Heart right ventricle (tissue), 16 donors: ENCODE results near the gene ZBTB12. TPM values are rescaled to one million over a fixed set of nuclear protein-coding genes. Genes with fewer than 3 reads are reported as not detected.

ENCODE experiments used
- ATAC-seq, 8 donors: fragments of 200-7000 bp; cut with Tn5 transposase; one replicate each; pipeline ENCODE4 v1.9.1; 2020; ENCODE audit warnings: mild to moderate bottlenecking in 8 of 8, moderate library complexity in 8 of 8, moderate number of reproducible peaks in 1 of 8
- DNase-seq, 2 donors: peaks; one replicate each; pipeline ENCODE4 v3.0.0-alpha.2; 2020
- H3K27ac ChIP-seq, 10 donors: fragments of 200-600 bp; sonication (generic) in 2 of 10; one replicate each; pipeline versions ENCODE4 v1.5.0 to v1.8.0; 2020 to 2022; ENCODE audit warnings: mild to moderate bottlenecking in 3 of 10
- H3K27me3 ChIP-seq, 7 donors: fragments of 200-600 bp; one replicate each; pipeline ENCODE4 v1.8.0; 2021 to 2022; ENCODE audit warnings: mild to moderate bottlenecking in 2 of 7
- H3K36me3 ChIP-seq, 9 donors: fragments of 200-600 bp; sonication (generic) in 1 of 9; one replicate each; pipeline versions ENCODE4 v1.5.0 to v1.8.0; 2020 to 2022; ENCODE audit warnings: mild to moderate bottlenecking in 2 of 9
- H3K4me1 ChIP-seq, 9 donors: fragments of 200-600 bp; sonication (generic) in 1 of 9; one replicate each; pipeline versions ENCODE4 v1.5.0 to v1.8.0; 2020 to 2022; ENCODE audit warnings: mild to moderate bottlenecking in 4 of 9
- H3K4me3 ChIP-seq, 10 donors: fragments of 200-600 bp; sonication (generic) in 2 of 10; one replicate each; pipeline versions ENCODE4 v1.5.0 to v1.8.0; 2020 to 2022; ENCODE audit warnings: mild to moderate bottlenecking in 7 of 10, moderate library complexity in 2 of 10
- H3K9me3 ChIP-seq, 11 donors: fragments of 200-600 bp in 10 of 11; sonication (generic) in 2 of 11; one replicate each; pipeline versions ENCODE4 v1.5.0 to v1.8.0; 2013 to 2022; ENCODE audit warnings: mild to moderate bottlenecking in 2 of 11, control low read depth in 1 of 11, moderate library complexity in 1 of 11
- CTCF ChIP-seq, 9 donors: fragments of 200-600 bp; sonication (generic) in 2 of 9; IDR thresholded peaks; one replicate each; pipeline versions ENCODE4 v1.5.0 to v1.8.0; 2021 to 2022; ENCODE audit warnings: antibody characterized with exemption in 9 of 9, mild to moderate bottlenecking in 5 of 9, moderate library complexity in 1 of 9
- WGBS, 2 donors: extraction: QIAGEN DNeasy Blood & Tissue Kit; methylation state at CpG; one replicate each; pipeline ENCODE4 v1.1.7; 2013; ENCODE audit warnings: inconsistent platforms in 1 of 2; 5-methylcytosine and 5-hydroxymethylcytosine counted together
- intact Hi-C, 10 donors: fragments of 100-400 bp; cut with DNase I; formaldehyde crosslinking; loops; one replicate each; pipeline versions ENCODE4 v1.11.1 to v1.14.2; 2022
- polyA plus RNA-seq, 2 donors: library from polyadenylated mRNA; stranded (reverse); fragments of 200-250 nt; gene quantifications; one replicate each; pipeline ENCODE4 v1.2.3, GENCODE V29; 2013
- total RNA-seq, 10 donors: library from RNA; stranded (reverse); fragmentation: NEBNext Ultra II Directional in 3 of 10; extraction: Animal tissue kit (Norgen Biotek cat#: 25700) in 3 of 10; gene quantifications; one replicate each; pipeline versions ENCODE4 v1.2.1 to v1.2.4, GENCODE V29; 2021 to 2023
- donor health status: Arrhythmogenic right ventricular cardiomyopathy.
- donor health status: ischemic (EF 13 %, LVEDD 7.1; RV severe dilation, severe dysfunction).
- donor health status: healthy with polysubstance abuse.
- donor health status: DM: no; HTN: yes; CAD: no.
- donor health status: DM: no; HTN: no; CAD: no.
- donor health status: ischemic (EF 25% LVEDD 6.9; RV normal size, moderate dysfunction).
- donor health status: ischemic (EF 25% LVEDD 5.7; RV mildly dilated, moderate dysfunction).
- donor health status: healthy.
- donor health status: DM: yes; HTN: yes; CAD: no.
- donor health status: Ischemic cardiomyopathy.
- donor health status: ischemic (EF 35%, LVEDD 5.7; RV mildly dilated, moderate dysfunction).
- donor health status: nonischemic (EF 11% LVEDD 7.7; RV severe dilation, severe dysfunction).
- donor health status: DM: yes; HTN: yes; CAD: no.
- donor health status: PGD.
- donor health status: ischemic (EF 29% LVEDD 5.4; RV normal size, mild dysfunction).
- donor health status: nonischemic (EF 23%, LVEDD 6.1; RV moderate dilation, normal function).

Gene ZBTB12
- total and polyA plus RNA-seq, 12 donors, result 1.5 to 4.9 (median 2.6) TPM

- no peak for TF ChIP-seq CTCF (IDR thresholded peaks at IDR 0.05)
- Histone ChIP-seq H3K27ac (no peak overlapping the region), H3K4me3 (no peak overlapping the region), H3K9me3 (no peaks in the 10 kb centered on the region), H3K36me3 (no peaks in the 10 kb centered on the region), H3K27me3 (no peaks in the 10 kb centered on the region), H3K4me1 (no peaks in the 10 kb centered on the region)
- intact Hi-C loops, result no loop called here
- WGBS, 2 donors, result 92 to 100% methylated on average over 2 of the region's 2 CpGs
- no peak for DNase-seq
- ATAC-seq, result no peak
These were observed 51.0 kb downstream of the ZBTB12 start for GRCh38 chr6:31850765-31851484.

Other genes starting within 250 kb of the ZBTB12 start
Only the 30 nearest of the 37 such genes appear.
- gene LY6G5C, start 221.0 kb downstream of the ZBTB12 start, total RNA-seq, result 1 to 10 TPM; 1.2 to 3.5 (median 1.9) TPM
- 1 to 10 TPM; 2.0 to 2.6 TPM for gene LY6G5C, start 221.0 kb downstream of the ZBTB12 start, polyA plus RNA-seq
- 10 to 100 TPM; 24.3 to 40.3 (median 28.7) TPM for gene ABHD16A, start 198.8 kb downstream of the ZBTB12 start, total RNA-seq
- 10 to 100 TPM; 28.0 to 45.2 TPM for gene ABHD16A, start 198.8 kb downstream of the ZBTB12 start, polyA plus RNA-seq
- not detected for gene LY6G6F, start 195.2 kb downstream of the ZBTB12 start, total RNA-seq
- not detected for gene LY6G6F, start 195.2 kb downstream of the ZBTB12 start, polyA plus RNA-seq
- not detected for gene LY6G6D, start 186.7 kb downstream of the ZBTB12 start, total RNA-seq
- gene LY6G6D, start 186.7 kb downstream of the ZBTB12 start, polyA plus RNA-seq, result not detected
- not detected for gene LY6G6C, start 180.3 kb downstream of the ZBTB12 start, total RNA-seq
- not detected for gene LY6G6C, start 180.3 kb downstream of the ZBTB12 start, polyA plus RNA-seq
- under 1 TPM in 7 of 10 donors, not detected in 3; 0.11 to 0.97 (median 0.27) TPM for gene MPIG6B, start 178.7 kb downstream of the ZBTB12 start, total RNA-seq
- under 1 TPM; 0.13 to 0.37 TPM for gene MPIG6B, start 178.7 kb downstream of the ZBTB12 start, polyA plus RNA-seq
- gene DDAH2, start 172.8 kb downstream of the ZBTB12 start, total RNA-seq, result 10 to 100 TPM; 35.2 to 61.6 (median 51.5) TPM
- 100 to 1,000 TPM in 1 of 2 donors, 10 to 100 TPM in 1; 96.4 to 117 TPM for gene DDAH2, start 172.8 kb downstream of the ZBTB12 start, polyA plus RNA-seq
- 100 to 1,000 TPM in 2 of 10 donors, 10 to 100 TPM in 8; 64.5 to 219 (median 87.9) TPM for gene CLIC1, start 165.6 kb downstream of the ZBTB12 start, total RNA-seq
- gene CLIC1, start 165.6 kb downstream of the ZBTB12 start, polyA plus RNA-seq, result 100 to 1,000 TPM in 1 of 2 donors, 10 to 100 TPM in 1; 51.1 to 400 TPM
- 1 to 10 TPM in 8 of 10 donors, under 1 TPM in 2; 0.89 to 4.3 (median 2.6) TPM for gene MSH5, start 162.1 kb downstream of the ZBTB12 start, total RNA-seq
- gene MSH5, start 162.1 kb downstream of the ZBTB12 start, polyA plus RNA-seq, result 1 to 10 TPM in 1 of 2 donors, under 1 TPM in 1; 0.97 to 6.1 TPM
- 1 to 10 TPM in 1 of 10 donors, under 1 TPM in 6, not detected in 3; 0.52 to 1.2 (median 0.72) TPM for gene SAPCD1, start 139.4 kb downstream of the ZBTB12 start, total RNA-seq
- gene SAPCD1, start 139.4 kb downstream of the ZBTB12 start, polyA plus RNA-seq, result 1 to 10 TPM in 1 of 2 donors, under 1 TPM in 1; 0.36 to 1.9 TPM
- 10 to 100 TPM in 9 of 10 donors, 1 to 10 TPM in 1; 10.0 to 28.3 (median 20.8) TPM for gene VWA7, start 124.8 kb downstream of the ZBTB12 start, total RNA-seq
- 1 to 10 TPM; 2.2 to 6.6 TPM for gene VWA7, start 124.8 kb downstream of the ZBTB12 start, polyA plus RNA-seq
- gene VARS1, start 106.3 kb downstream of the ZBTB12 start, total RNA-seq, result 10 to 100 TPM; 22.4 to 43.4 (median 29.5) TPM
- gene VARS1, start 106.3 kb downstream of the ZBTB12 start, polyA plus RNA-seq, result 10 to 100 TPM; 26.5 to 44.0 TPM
- gene LSM2, start 95.1 kb downstream of the ZBTB12 start, total RNA-seq, result 10 to 100 TPM; 18.9 to 27.6 (median 23.0) TPM
- gene LSM2, start 95.1 kb downstream of the ZBTB12 start, polyA plus RNA-seq, result 10 to 100 TPM; 17.5 to 52.0 TPM
- gene HSPA1L, start 86.8 kb downstream of the ZBTB12 start, total RNA-seq, result 1 to 10 TPM; 1.1 to 2.9 (median 1.9) TPM
- gene HSPA1L, start 86.8 kb downstream of the ZBTB12 start, polyA plus RNA-seq, result 1 to 10 TPM in 1 of 2 donors, under 1 TPM in 1; 0.80 to 1.4 TPM
- gene HSPA1A, start 86.5 kb downstream of the ZBTB12 start, total RNA-seq, result 100 to 1,000 TPM; 202 to 679 (median 259) TPM
- gene HSPA1A, start 86.5 kb downstream of the ZBTB12 start, polyA plus RNA-seq, result 100 to 1,000 TPM; 113 to 166 TPM
- 100 to 1,000 TPM; 126 to 258 (median 169) TPM for gene HSPA1B, start 74.3 kb downstream of the ZBTB12 start, total RNA-seq
- gene HSPA1B, start 74.3 kb downstream of the ZBTB12 start, polyA plus RNA-seq, result 100 to 1,000 TPM in 1 of 2 donors, 10 to 100 TPM in 1; 16.9 to 122 TPM
- 10 to 100 TPM; 18.1 to 32.4 (median 22.3) TPM for gene NEU1, start 39.3 kb downstream of the ZBTB12 start, total RNA-seq
- 10 to 100 TPM; 15.7 to 48.0 TPM for gene NEU1, start 39.3 kb downstream of the ZBTB12 start, polyA plus RNA-seq
- gene SLC44A4, start 23.1 kb downstream of the ZBTB12 start, total RNA-seq, result under 1 TPM in 2 of 10 donors, not detected in 8; 0.14 to 0.24 TPM
- under 1 TPM in 1 of 2 donors, not detected in 1; 0.03 TPM for gene SLC44A4, start 23.1 kb downstream of the ZBTB12 start, polyA plus RNA-seq
- 10 to 100 TPM in 9 of 10 donors, 1 to 10 TPM in 1; 6.4 to 18.7 (median 14.2) TPM for gene EHMT2, start 4.4 kb downstream of the ZBTB12 start, total RNA-seq
- 10 to 100 TPM; 13.2 to 21.7 TPM for gene EHMT2, start 4.4 kb downstream of the ZBTB12 start, polyA plus RNA-seq
- 10 to 100 TPM in 2 of 10 donors, 1 to 10 TPM in 8; 2.0 to 63.0 (median 4.2) TPM for gene C2, start 25.6 kb upstream of the ZBTB12 start, total RNA-seq
- gene C2, start 25.6 kb upstream of the ZBTB12 start, polyA plus RNA-seq, result 1 to 10 TPM; 1.1 to 1.7 TPM
- gene CFB, start 44.0 kb upstream of the ZBTB12 start, total RNA-seq, result 10 to 100 TPM in 1 of 10 donors, 1 to 10 TPM in 9; 2.8 to 24.4 (median 4.7) TPM
- 10 to 100 TPM in 1 of 2 donors, 1 to 10 TPM in 1; 6.6 to 15.8 TPM for gene CFB, start 44.0 kb upstream of the ZBTB12 start, polyA plus RNA-seq
- gene NELFE, start 56.9 kb upstream of the ZBTB12 start, total RNA-seq, result 10 to 100 TPM; 38.2 to 52.8 (median 45.7) TPM
- gene NELFE, start 56.9 kb upstream of the ZBTB12 start, polyA plus RNA-seq, result 10 to 100 TPM; 36.5 to 70.4 TPM
- gene SKIC2, start 57.1 kb upstream of the ZBTB12 start, total RNA-seq, result 10 to 100 TPM; 21.8 to 45.5 (median 32.2) TPM
- gene SKIC2, start 57.1 kb upstream of the ZBTB12 start, polyA plus RNA-seq, result 10 to 100 TPM; 37.8 to 67.4 TPM
- gene DXO, start 70.1 kb upstream of the ZBTB12 start, total RNA-seq, result 10 to 100 TPM in 8 of 10 donors, 1 to 10 TPM in 2; 8.4 to 15.7 (median 13.2) TPM
- gene DXO, start 70.1 kb upstream of the ZBTB12 start, polyA plus RNA-seq, result 10 to 100 TPM; 13.6 to 23.4 TPM
- 100 to 1,000 TPM in 2 of 10 donors, 10 to 100 TPM in 8; 35.4 to 367 (median 60.7) TPM for gene C4A, start 80.0 kb upstream of the ZBTB12 start, total RNA-seq
- gene C4A, start 80.0 kb upstream of the ZBTB12 start, polyA plus RNA-seq, result 10 to 100 TPM; 30.1 to 36.9 TPM
- gene C4B, start 112.7 kb upstream of the ZBTB12 start, total RNA-seq, result 100 to 1,000 TPM in 2 of 10 donors, 10 to 100 TPM in 8; 32.6 to 357 (median 60.3) TPM
- gene C4B, start 112.7 kb upstream of the ZBTB12 start, polyA plus RNA-seq, result 10 to 100 TPM; 33.8 to 72.6 TPM
- gene CYP21A2, start 136.3 kb upstream of the ZBTB12 start, total RNA-seq, result 1 to 10 TPM in 2 of 10 donors, under 1 TPM in 3, not detected in 5; 0.26 to 1.9 (median 0.62) TPM
- gene CYP21A2, start 136.3 kb upstream of the ZBTB12 start, polyA plus RNA-seq, result under 1 TPM; 0.19 to 0.73 TPM
- 100 to 1,000 TPM in 1 of 10 donors, 10 to 100 TPM in 9; 36.2 to 123 (median 61.4) TPM for gene TNXB, start 207.3 kb upstream of the ZBTB12 start, total RNA-seq
- 10 to 100 TPM; 49.0 to 96.7 TPM for gene TNXB, start 207.3 kb upstream of the ZBTB12 start, polyA plus RNA-seq
- gene ATF6B, start 226.2 kb upstream of the ZBTB12 start, total RNA-seq, result 10 to 100 TPM; 20.1 to 44.4 (median 29.4) TPM
- gene ATF6B, start 226.2 kb upstream of the ZBTB12 start, polyA plus RNA-seq, result 10 to 100 TPM; 23.4 to 47.0 TPM
- 1 to 10 TPM in 8 of 10 donors, under 1 TPM in 2; 0.72 to 3.4 (median 2.2) TPM for gene FKBPL, start 228.2 kb upstream of the ZBTB12 start, total RNA-seq
- gene FKBPL, start 228.2 kb upstream of the ZBTB12 start, polyA plus RNA-seq, result 1 to 10 TPM; 3.4 to 7.2 TPM